ENCODE measurements around the gene SGMS1. TPM values are rescaled to one million over a fixed set of nuclear protein-coding genes. Genes with fewer than 3 reads are reported as not detected.
"Not testable (repeated sequence)": the region's sequence is repeated elsewhere in the genome, so short reads cannot be mapped to it uniquely, and the experiment has no call there.

The SGMS1 gene
- total RNA-seq, 1 donor, result 30.2 TPM

GRCh38 chr10:50585921-50586739 lies 37.6 kb downstream of the SGMS1 start:
- DNase-seq (ENCODE audit: low read depth in 2 of 3, low spot score in 2 of 3), result no peak

- DNase-seq (ENCODE audit: low read depth in 2 of 3, low spot score in 2 of 3), result no peak
Observed at GRCh38 chr10:50582766-50583762, 40.7 kb downstream of the SGMS1 start.

- no peak for DNase-seq (ENCODE audit: low read depth in 2 of 3, low spot score in 2 of 3)
Observed at GRCh38 chr10:50582046-50582445, 41.7 kb downstream of the SGMS1 start.

- DNase-seq (ENCODE audit: low read depth in 2 of 3, low spot score in 2 of 3), result no peak
Observed at GRCh38 chr10:50580262-50580891, 43.4 kb downstream of the SGMS1 start.

- no peak for DNase-seq (ENCODE audit: low read depth in 2 of 3, low spot score in 2 of 3)
Observed at GRCh38 chr10:50579491-50580261, 44.1 kb downstream of the SGMS1 start.

GRCh38 chr10:50578949-50579348 lies 44.8 kb downstream of the SGMS1 start:
- DNase-seq (ENCODE audit: low read depth in 2 of 3, low spot score in 2 of 3), result no peak

GRCh38 chr10:50577681-50578350 lies 45.9 kb downstream of the SGMS1 start:
- peak in 2 of 3 donors; percentile 40 to 60 for DNase-seq (ENCODE audit: low read depth in 2 of 3, low spot score in 2 of 3)

GRCh38 chr10:50577010-50577409 lies 46.7 kb downstream of the SGMS1 start:
- no peak for DNase-seq (ENCODE audit: low read depth in 2 of 3, low spot score in 2 of 3)

- no peak for DNase-seq (ENCODE audit: low read depth in 2 of 3, low spot score in 2 of 3)
Observed at GRCh38 chr10:50576245-50576815, 47.4 kb downstream of the SGMS1 start.

- no peak for DNase-seq (ENCODE audit: low read depth in 2 of 3, low spot score in 2 of 3)
Observed at GRCh38 chr10:50575477-50576244, 48.1 kb downstream of the SGMS1 start.

GRCh38 chr10:50574931-50575330 lies 48.8 kb downstream of the SGMS1 start:
- DNase-seq (ENCODE audit: low read depth in 2 of 3, low spot score in 2 of 3), result no peak

- no peak for DNase-seq (ENCODE audit: low read depth in 2 of 3, low spot score in 2 of 3)
Observed at GRCh38 chr10:50574305-50574704, 49.5 kb downstream of the SGMS1 start.

- no peak for DNase-seq (ENCODE audit: low read depth in 2 of 3, low spot score in 2 of 3)
Observed at GRCh38 chr10:50572017-50572491, 51.7 kb downstream of the SGMS1 start.

GRCh38 chr10:50568750-50569149 lies 55.0 kb downstream of the SGMS1 start:
- not testable (repeated sequence) for DNase-seq (ENCODE audit: low read depth in 2 of 3, low spot score in 2 of 3)

GRCh38 chr10:50567384-50567783 lies 56.4 kb downstream of the SGMS1 start:
- DNase-seq (ENCODE audit: low read depth in 2 of 3, low spot score in 2 of 3), result no peak

GRCh38 chr10:50566150-50566549 lies 57.6 kb downstream of the SGMS1 start:
- no peak for DNase-seq (ENCODE audit: low read depth in 2 of 3, low spot score in 2 of 3)

- no peak for DNase-seq (ENCODE audit: low read depth in 2 of 3, low spot score in 2 of 3)
Observed at GRCh38 chr10:50565301-50566083, 58.3 kb downstream of the SGMS1 start.

GRCh38 chr10:50563906-50564305 lies 59.9 kb downstream of the SGMS1 start:
- no peak for DNase-seq (ENCODE audit: low read depth in 2 of 3, low spot score in 2 of 3)

Measured in hematopoietic multipotent progenitor cell (in vitro differentiated cells).